Uterus (tissue), 4 donors: ENCODE results near the gene CHST8. TPM values are rescaled to one million over a fixed set of nuclear protein-coding genes. Genes with fewer than 3 reads are reported as not detected.
A peak's percentile ranks its signal among the peaks of the same experiment; 100 is the strongest.

Source experiments
- DNase-seq, 2 donors: peaks; one replicate each; pipeline ENCODE4 v3.0.0-alpha.2; 2019 to 2020
- H3K27ac ChIP-seq, 2 donors: fragments of 200-600 bp; sonication (generic); 1 replicate in 1 of 2; 2 replicates in 1 of 2; pipeline ENCODE4 v1.5.1; 2016 to 2018
- H3K27me3 ChIP-seq, 2 donors: fragments of 200-600 bp; sonication (generic); one replicate each; pipeline ENCODE4 v1.5.1; 2018 to 2019; ENCODE audit warnings: control low read depth in 1 of 2
- H3K36me3 ChIP-seq, 2 donors: fragments of 200-600 bp; sonication (generic); one replicate each; pipeline ENCODE4 v1.5.1; 2019; ENCODE audit warnings: control low read depth in 1 of 2
- H3K4me1 ChIP-seq, 2 donors: fragments of 200-600 bp; sonication (generic); one replicate each; pipeline ENCODE4 v1.5.1; 2018 to 2019; ENCODE audit warnings: control low read depth in 1 of 2
- H3K4me3 ChIP-seq, 2 donors: fragments of 200-600 bp; sonication (generic); 1 replicate in 1 of 2; 2 replicates in 1 of 2; pipeline ENCODE4 v1.5.1; 2018 to 2019; ENCODE audit warnings: mild to moderate bottlenecking in 1 of 2
- H3K9me3 ChIP-seq, 2 donors: fragments of 200-600 bp; sonication (generic); one replicate each; pipeline ENCODE4 v1.5.1; 2019; ENCODE audit warnings: control low read depth in 1 of 2
- CTCF ChIP-seq, 4 experiments: fragments of 200-600 bp in 2 of 4; fragments of 450-650 bp in 2 of 4; sonication (generic) in 2 of 4; IDR thresholded peaks; one replicate each; pipeline ENCODE4 v1.5.1; 2016 to 2019; ENCODE audit warnings: antibody characterized with exemption in 4 of 4, mild to moderate bottlenecking in 2 of 4, moderate library complexity in 1 of 4
- POLR2A ChIP-seq, 2 donors: fragments of 450-650 bp; IDR thresholded peaks; one replicate each; pipeline ENCODE4 v1.6.1; 2016; ENCODE audit warnings: antibody characterized with exemption in 2 of 2, mild to moderate bottlenecking in 1 of 2, moderate library complexity in 1 of 2
- intact Hi-C: fragments of 100-400 bp; cut with DNase I; formaldehyde crosslinking; loops from one replicate; pipeline ENCODE4 v1.15.1; 2023; ENCODE audit warnings: low total_unique reads
- total RNA-seq, 4 donors: library from RNA; depleted of rRNA in 3 of 4; stranded (reverse); fragments of >200 nt in 3 of 4; gene quantifications; one replicate each; pipeline versions ENCODE4 v1.1.0 to v1.2.4, GENCODE V29; 2014 to 2023
- donor health status: DM: yes; HTN: yes; CAD: no.

Gene CHST8
- total RNA-seq, 4 donors from 2014 or later, result 0.26 to 0.95 (median 0.69) TPM; not detected in 1

GRCh38 chr19:33795370-33796163 lies 173.8 kb downstream of the CHST8 start:
- Histone ChIP-seq H3K27ac (peak overlapping the region; percentile 93 to 98), H3K9me3 (no peaks in the 10 kb centered on the region), H3K36me3 (no peaks in the 10 kb centered on the region), H3K27me3 (no peaks in the 10 kb centered on the region), H3K4me1 (peaks cover 0 to 16% of the 10 kb centered on the region in 2 donors), H3K4me3 (peak overlapping the region; percentile 77 to 92)
- intact Hi-C loops, result no loop called here
- TF ChIP-seq CTCF (IDR thresholded peaks at IDR 0.05) (peak; percentile 63 to 97 (median 76)), POLR2A (IDR thresholded peaks at IDR 0.05) (peak; percentile 46 to 76)
- peak; percentile 80 to 83 for DNase-seq

GRCh38 chr19:33796164-33796875 lies 174.6 kb downstream of the CHST8 start, which contains the start of gene KCTD15:
KCTD15 (plus strand) TSS chr19:33796870; CDS start chr19:33800455, 3,585 bp downstream.
- Histone ChIP-seq H3K4me3 (peak within 1 kb of the TSS; percentile 77 to 92), H3K27me3 (no peaks in the 10 kb centered on the region), H3K27ac (peak within 1 kb of the TSS; percentile 93 to 98), H3K4me1 (peaks cover 0 to 16% of the 10 kb centered on the region in 2 donors), H3K9me3 (no peaks in the 10 kb centered on the region), H3K36me3 (no peaks in the 10 kb centered on the region)
- DNase-seq, result peak; percentile 33 to 55
- intact Hi-C loops, result no loop called here
- TF ChIP-seq POLR2A (IDR thresholded peaks at IDR 0.05) (no peak), CTCF (IDR thresholded peaks at IDR 0.05) (no peak)

GRCh38 chr19:33797802-33798671 lies 176.3 kb downstream of the CHST8 start:
- peak; percentile 69 to 74 for DNase-seq
- TF ChIP-seq CTCF (IDR thresholded peaks at IDR 0.05), result no peak
- no peak for TF ChIP-seq POLR2A (IDR thresholded peaks at IDR 0.05)
- Histone ChIP-seq H3K4me1 (peaks cover 0 to 16% of the 10 kb centered on the region in 2 donors), H3K27ac (peak overlapping the region; percentile 93 to 98), H3K36me3 (no peaks in the 10 kb centered on the region), H3K9me3 (no peaks in the 10 kb centered on the region), H3K4me3 (peak overlapping the region; percentile 77 to 92), H3K27me3 (no peaks in the 10 kb centered on the region)
- intact Hi-C loops, result no loop called here

- H3K36me3 ChIP-seq, result no peaks in the 10 kb centered on the region
- TF ChIP-seq CTCF (IDR thresholded peaks at IDR 0.05), result no peak
- no peak for TF ChIP-seq POLR2A (IDR thresholded peaks at IDR 0.05)
- intact Hi-C loops, result no loop called here
- H3K27me3 ChIP-seq, result no peaks in the 10 kb centered on the region
- no peak for DNase-seq
- H3K27ac ChIP-seq, result peak overlapping the region; percentile 93 to 98
- peak overlapping the region; percentile 77 to 92 for H3K4me3 ChIP-seq
- H3K4me1 ChIP-seq, result peaks cover 0 to 16% of the 10 kb centered on the region in 2 donors
- H3K9me3 ChIP-seq, result no peaks in the 10 kb centered on the region
Observed at GRCh38 chr19:33798681-33799111, 176.9 kb downstream of the CHST8 start.
